GM19238 (cell line): ENCODE data around the gene EFNA4.
A peak's percentile ranks its signal among the peaks of the same experiment; 100 is the strongest.

Experiments used
- DNase-seq: peaks from one replicate; pipeline ENCODE4 v3.0.0; 2011; ENCODE audit warnings: low spot score; ENCODE audit not compliant: insufficient read length

The EFNA4 gene

DNA sequence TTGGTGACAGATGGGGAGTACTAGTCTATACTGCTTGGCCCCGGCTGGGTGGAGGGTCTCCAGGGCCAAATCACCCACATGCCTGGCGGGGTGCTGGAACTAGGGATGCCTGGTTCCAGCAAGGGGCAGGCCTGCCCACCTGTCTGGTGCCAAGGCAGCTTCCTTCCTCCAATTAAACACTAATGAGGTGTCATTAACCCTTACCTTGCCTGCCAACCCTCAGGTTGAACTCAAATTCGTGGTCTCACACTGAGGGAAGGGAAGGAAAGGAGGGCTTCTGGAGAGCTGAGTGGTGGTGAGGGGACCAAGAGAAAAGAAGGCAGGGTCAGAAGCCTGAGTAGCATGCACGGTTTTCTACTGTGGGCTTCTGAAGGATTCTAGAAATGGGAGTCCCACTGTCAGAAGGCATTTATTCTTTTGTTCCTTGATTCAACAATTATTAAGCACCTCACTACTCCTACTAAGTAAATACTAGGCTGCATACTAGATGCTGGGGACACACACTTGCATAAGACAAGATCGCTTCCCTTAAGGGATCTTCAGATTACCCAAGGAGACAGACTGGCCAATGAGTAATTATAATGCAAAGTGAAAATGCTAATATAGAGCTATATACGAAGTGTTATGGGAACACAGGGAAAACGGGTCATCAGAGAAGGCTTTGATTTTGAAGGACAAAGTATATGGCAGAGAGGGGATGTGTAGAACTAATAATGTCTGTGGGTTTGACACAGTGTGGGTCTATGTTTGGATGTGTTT is 9.2 kb downstream of the EFNA4 start:
- DNase-seq, result no peak

DNA sequence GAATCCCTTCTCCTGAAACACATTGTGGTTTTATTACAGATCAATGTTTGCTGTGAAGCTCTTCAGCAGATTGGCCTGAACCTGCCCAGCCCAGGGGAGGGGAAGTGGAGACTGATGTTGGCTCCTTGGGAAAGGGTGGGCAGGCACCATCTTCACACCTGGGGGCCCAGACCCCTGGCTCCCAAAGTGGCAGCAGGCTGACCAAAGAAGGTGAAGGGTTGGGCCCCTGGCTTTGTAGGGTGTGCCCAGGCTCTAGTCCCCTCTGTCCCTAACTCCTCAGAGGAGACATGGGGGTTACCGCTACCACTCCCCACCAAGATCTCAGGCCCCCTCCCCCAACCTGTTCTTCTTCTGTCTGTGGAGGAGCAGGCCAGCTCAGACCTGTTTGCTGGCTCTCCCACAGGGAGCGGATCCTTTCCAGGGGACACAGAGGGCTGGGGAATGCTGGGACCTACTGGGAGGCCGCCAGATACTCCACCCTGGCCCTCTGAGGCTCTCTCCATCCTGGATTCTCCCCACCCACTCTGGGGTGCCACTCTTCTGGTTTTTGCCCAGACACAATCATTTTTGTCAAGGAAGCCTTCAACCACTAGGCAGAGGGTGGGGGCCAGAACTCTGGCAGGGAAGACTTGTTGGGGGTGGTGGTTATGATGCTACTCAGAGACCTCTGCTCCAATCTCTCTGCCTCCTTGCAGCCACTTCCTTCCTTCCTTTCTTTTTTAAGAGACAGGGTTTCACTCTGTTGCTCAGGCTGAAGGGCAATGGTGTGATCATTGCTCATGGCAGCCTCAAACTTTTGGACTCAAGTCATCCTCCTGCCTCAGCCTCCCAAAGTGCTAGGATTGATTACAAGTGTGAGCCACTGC is 10.1 kb downstream of the EFNA4 start:
- DNase-seq, result no peak

DNA sequence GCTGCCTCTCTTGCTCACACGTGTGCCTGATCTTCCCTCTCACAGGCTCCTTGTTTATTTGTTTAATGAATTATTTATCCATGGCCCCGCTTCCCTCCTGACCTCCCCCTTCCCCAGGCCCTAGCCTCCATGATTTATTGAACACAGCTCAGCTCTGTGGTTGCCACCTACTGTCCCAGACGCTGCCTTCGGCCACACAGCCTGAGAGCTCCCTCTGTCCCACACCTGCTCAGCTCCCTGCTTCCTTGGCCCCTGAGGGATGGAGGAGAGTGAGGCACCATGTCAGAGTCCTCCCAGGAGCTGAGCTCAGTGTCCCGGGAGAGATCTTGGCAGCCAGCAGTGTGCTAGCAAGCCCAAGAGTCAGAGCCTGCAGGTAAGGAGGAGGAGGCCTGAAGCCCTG is 12.0 kb downstream of the EFNA4 start:
- DNase-seq, result no peak

DNA sequence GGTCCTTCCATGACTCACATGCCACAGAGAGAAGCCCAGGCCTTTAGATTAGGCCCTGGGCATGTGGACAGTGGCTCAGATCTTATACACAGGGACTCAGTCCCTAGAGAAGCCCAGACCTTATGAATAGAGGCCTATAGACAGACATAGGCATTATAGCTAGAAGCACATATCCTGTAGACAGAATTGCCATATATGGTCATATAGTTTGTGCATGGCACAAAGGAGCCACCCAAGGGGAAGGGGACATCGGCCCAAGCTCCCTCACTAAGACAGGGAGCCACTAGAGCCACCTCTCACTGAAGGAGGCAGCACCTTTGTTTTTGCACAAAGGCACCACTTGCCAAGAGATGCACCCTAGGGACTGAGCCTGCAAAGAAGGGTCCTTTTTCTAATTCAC is 12.8 kb downstream of the EFNA4 start:
- no peak for DNase-seq

DNA sequence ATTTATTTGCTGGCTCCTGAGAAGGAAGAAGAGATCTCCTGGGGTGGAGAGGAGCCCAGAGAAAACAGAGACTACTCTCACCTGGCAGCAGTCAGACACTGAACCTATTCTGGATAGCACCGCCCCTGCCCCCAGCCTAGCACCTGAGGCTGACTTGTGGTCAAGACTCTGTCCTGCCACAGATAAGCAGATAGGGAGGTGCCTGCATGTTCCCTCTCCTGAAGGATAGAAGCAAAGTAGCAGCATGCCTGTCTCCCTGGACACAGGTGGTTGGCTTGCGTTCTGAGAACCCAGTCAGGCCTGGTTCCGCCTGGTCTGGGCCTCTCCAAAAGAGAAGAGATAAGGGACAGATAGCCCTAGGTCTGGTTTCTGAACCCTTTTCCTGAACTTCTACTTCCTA is 13.8 kb downstream of the EFNA4 start:
- no peak for DNase-seq

DNA sequence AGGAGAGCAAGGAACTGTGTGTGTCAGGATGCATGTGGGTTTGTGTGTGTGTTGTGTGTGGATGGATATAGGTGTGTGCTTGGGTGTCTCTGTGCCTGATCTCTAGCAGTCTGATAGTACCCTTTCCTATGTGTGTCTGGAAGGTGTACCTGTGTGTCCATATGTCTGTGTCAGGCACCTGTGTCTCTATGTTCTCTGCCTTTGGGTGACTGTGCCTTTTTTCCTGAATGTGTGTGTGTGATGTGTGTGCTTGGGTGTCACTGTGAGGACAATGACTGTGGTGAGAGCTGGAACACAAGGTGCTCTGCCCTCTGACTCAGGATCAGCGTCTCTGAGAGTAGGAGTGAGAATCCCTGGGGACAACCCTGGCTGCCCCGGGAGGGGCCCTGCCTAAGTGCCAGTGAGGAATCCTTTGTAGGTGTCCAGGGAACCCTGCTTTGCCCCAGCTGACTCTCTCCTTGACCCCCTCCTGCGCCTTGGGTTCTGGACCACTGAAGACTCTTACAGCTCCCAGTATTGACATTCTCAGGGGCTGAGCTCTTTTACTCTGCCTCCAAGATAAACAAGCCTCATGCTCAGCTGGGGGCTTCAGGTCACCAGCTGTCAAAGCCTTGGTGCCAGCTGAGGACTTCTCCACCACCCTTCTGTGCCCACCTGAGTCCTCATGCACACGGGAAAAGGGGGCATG is 14.4 kb downstream of the EFNA4 start:
- DNase-seq, result no peak

DNA sequence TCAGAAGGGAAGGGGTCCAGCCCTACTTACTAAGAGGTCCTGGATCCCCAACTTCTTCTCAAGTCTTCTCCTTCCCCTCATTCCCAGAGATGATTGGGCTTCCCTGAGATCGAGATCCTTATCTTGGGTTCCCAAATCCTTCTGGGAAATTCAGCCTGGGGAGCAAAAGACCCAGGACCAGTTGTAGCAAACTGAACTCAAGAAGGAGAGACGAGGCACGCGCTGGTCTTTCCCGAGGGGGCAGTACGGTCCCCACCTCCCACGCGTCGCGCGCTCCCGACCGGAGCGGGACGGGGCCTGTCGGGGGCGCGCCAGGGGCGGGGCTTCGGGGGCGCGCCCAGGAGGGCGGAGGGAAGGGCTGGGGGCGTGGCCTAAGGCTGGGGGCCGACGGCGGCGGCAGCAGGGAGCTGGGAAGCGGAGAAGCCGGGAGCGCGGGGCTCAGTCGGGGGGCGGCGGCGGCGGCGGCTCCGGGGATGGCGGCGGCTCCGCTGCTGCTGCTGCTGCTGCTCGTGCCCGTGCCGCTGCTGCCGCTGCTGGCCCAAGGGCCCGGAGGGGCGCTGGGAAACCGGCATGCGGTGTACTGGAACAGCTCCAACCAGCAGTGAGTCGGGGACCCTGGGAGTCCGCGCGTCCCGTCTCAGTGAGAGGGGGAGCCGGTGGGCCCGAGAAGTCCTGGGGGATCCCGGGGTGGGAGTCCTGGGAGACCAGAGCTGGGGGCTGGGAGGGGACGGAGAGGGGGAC is 15.1 kb downstream of the EFNA4 start, which contains the start of gene EFNA3:
TSS of gene EFNA3 (plus strand) at position 369 of the 741 bp plus-strand sequence. CDS start at position 474, 105 bp downstream.
- DNase-seq, result peak; percentile 78

DNA sequence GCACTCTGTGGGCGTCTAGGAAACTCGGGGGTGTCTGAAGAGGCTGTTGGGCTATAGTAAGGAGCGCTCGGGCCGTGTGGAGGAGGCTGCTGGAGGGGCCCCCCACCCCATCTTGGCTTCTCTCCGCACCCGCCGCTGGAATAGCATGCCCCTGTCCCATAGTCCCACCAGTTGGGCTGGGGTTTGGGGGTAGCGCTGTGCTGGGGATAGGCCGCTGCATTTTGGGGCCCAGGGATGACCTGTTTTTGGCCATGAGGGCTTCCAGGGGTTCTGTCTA is 15.6 kb downstream of the EFNA4 start:
- no peak for DNase-seq

DNA sequence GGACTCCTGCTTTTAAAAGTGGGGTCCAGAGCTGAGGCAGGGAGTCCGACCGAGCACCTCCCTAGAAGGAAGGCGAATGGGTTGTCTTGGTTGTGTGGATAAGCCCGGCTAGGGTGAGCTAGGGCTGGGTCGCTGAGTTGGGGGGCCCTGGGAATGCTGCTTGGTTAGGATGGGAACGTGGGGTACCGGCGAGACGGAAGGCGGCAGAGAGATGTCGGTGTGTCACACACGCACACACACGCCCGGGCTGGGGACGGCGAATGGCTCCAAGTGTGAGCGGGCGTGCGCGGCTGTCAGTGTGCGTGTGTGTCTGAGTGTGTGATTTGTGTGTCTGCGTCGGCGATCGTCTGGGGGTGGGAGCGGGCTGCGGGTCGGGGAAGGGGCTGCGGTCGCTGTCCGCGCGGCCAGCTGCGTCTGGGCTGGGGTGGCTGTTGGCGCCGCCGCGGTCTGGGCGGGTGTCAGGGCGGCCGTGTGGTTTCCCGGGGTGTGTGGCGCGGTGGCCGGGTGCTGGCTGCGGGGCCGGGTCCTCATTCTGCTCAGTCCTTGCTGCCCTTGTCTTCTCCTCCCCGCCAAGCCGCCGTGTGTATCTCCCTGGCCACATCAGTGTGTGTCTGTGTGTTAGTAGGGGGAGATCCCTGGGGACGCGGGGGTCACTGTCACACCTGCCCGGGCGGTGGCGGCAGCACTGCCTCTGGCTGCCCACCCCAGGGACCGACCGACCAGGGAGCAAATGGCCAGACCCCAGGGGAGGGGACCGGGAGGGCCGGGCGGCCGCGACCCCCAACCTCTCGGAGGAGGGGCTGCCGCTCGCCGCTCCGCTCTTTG is 16.2 kb downstream of the EFNA4 start:
- no peak for DNase-seq

DNA sequence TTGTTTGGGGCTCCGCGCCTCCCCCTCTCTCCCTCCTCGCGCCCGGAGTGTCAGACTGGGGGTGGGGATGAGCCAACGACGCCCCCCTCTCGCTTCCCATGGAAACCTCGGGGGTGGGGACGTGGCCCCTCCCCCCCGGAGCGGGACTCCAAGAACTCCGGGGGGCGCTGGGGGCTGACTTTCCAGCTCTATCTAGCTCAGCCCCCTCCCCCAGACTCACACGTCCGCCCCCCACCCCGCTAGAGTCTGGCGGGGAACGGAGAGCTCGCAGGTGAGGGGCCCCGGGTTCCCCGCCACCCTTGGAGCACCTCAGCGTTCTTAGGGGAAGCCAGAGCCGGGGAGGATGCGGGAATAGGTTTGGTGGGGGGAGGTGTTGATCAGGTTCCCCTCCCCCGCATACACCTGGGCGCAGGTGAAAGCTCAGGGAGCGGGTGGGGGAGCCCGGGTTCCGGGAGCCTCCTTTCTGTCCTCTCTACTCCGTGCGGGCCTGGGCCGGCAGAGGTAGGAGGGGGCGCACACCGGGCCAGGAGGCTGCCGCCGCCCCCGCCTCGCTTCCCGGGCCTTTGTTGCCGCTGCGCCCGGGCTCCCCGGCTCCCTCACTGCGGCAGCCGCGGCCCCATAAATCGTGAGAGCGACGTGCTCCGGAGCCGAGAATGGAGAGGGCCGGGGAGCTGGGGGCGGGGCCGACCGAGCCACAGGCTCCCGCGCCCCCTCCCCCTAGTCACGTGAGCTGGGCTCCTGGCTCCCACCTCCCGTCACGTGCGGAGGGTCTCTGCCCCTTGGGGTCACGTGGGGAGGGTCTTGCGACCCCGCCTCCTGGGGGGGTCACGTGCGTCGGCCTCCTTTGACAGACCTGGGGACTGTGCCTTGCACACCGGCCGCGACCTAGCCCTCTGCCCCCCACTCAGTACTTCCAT is 17.0 kb downstream of the EFNA4 start:
- no peak for DNase-seq

DNA sequence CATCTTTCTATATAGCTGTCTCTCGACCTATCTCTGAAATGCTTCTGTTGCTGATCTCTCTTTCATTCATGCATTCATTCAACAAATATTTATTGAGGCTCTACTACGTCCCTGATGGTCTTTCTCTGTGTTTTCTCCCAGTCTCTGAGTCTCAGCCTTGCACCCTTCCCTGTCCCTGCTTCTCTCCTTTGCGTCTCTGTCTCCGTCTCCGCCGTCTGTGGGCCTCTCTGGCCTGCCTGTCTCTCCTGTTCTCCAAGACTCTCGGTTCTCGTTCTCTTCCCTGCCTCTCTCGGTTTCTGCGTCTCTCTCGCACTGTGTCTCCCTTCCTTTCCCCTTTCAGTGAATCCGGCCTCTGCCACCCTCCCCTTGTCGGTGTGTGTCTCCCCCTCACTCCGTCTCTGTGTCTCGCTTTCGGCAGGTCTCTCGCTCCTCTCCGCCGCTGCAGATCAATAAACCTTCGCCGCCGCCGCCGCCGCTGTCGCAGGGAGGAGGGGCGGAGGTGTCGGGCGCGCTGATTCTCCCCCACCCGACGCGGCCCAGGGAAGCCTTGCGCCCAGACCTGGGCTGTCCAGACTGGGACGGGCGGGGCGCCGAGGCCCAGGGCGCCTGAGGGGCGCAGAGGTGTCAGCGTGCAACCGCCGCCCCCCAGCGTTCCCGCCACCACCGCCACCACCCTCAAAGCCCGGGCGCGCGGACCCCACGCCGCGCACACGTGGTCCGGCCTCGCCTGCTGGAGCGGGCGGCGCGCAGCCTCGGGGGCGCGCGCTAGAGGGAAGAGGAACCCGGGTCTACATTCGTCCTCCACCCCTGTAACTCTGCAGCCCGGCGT is 18.1 kb downstream of the EFNA4 start:
- no peak for DNase-seq

DNA sequence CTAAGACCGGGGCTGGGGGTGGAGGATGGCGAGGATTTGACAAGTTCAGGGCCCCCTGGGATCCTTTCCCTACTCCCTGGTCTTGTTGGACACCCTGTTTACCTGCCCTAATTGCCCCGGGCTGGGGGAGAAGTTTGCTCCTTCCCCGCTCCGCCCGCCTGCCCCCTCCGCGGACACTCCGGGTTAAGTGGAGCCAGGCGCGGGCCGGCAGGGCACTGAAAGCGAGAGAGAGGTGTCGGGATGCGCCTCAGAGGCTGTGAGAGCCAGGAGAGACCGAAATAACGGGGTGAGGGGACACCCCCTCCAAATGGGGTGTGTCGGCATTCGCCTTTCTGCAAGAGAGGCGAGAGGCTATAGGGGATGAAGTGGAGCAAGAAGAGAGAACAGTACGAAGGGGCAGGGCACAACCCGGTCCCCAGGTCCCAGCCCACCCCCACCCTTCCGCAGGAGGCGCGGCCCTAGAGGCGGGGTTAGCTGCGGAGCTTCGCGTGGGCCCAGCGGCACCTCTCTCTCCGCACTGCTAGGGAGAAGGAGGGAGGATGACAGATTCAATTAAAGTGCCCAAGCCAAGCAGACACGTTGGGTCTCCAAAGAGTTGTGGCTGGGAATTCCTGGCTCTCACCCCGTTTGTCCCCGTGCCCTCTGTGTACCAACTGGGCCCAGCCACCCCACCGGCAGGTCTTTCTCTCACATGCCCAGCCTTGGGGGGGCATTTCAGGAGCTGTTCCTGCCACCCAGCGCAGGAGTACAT is 18.9 kb downstream of the EFNA4 start:
- no peak for DNase-seq

DNA sequence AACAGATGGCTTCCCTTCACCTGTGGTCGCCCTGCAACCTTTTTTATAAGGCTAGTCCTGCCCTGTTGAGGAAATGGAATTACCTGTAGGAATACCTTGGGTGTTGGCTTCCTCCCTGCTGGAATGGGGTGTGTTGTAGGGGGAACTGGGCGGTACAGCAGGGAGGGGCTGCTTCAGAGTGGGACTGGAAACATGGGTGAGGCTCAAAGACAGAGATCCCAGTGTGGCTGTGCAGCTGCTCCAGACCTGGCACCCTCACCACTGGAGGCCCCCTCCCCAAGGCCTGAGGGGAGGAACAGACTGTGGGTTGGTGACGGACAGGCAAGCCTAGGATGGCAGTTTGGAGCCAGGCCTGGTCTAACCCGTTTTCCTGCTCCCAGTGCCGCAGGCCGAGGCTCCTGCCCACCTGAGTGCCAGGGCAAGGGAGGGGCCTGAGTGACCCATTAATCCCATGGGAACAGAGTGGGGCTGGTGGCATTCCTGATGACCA is 19.6 kb downstream of the EFNA4 start:
- no peak for DNase-seq

DNA sequence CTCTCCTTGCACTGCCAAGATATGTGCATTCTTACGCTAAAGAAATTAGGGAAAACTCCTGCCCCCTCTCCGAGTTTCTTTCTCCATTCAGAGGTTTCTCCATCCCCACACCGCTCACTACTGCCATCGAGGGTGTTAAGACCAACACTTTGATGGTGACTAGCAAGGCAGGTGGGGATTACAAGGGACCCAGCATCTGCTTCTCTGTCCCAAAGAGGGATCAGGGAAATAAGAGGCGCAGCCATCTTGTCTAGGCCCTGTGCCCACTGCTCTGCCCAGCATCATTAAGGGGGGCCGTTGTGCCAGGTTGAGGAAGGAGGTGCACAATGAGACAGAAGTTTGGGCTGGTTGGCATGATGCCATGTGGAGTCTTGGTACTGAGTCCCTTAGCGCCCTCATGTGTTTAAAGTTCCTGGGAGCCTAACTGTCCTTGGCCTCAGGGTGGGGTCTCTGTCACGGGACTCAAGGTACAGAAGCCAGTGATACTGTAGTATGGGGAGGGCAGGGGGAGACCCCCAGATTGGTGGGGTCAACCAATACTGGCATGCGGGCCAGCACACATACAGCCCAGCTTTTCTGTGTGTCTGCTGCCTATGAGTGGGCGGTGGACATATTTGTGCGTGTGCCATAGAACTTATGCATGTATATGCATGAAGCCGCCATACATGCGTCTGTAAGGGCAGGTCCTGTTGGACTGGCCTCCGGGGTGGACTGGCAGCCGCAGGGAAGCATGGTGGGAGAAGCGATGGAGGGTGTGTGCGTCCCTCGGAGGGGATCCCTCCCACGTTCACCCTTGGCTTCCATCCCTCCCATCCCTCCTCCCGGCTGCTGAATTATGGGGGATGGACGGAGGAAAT is 20.6 kb downstream of the EFNA4 start:
- no peak for DNase-seq

DNA sequence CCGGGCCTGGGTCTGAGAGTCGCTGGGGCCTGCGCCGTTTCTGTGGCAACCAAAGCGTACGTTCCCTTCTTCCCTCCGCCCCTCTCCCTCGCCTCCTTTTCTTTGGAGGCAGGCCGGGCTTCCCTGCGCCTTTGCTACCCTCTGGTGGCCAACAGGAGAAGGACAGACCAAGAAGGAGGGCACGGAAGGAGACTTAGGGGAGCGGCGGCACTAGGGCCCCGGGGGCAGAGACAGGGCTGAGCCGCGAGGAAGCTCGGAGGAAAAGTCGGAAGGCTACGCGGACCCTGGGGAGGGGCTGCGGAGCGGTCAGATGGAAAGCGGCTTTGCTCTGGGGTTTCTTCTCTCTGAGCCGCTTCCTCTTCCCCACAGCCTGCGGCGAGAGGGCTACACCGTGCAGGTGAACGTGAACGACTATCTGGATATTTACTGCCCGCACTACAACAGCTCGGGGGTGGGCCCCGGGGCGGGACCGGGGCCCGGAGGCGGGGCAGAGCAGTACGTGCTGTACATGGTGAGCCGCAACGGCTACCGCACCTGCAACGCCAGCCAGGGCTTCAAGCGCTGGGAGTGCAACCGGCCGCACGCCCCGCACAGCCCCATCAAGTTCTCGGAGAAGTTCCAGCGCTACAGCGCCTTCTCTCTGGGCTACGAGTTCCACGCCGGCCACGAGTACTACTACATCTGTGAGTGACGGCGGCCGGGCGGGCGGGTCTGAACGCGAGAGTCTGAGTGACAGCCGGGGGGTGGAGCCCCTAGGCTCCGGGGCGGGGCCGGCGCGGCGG is 21.4 kb downstream of the EFNA4 start:
- peak; percentile 98 for DNase-seq

DNA sequence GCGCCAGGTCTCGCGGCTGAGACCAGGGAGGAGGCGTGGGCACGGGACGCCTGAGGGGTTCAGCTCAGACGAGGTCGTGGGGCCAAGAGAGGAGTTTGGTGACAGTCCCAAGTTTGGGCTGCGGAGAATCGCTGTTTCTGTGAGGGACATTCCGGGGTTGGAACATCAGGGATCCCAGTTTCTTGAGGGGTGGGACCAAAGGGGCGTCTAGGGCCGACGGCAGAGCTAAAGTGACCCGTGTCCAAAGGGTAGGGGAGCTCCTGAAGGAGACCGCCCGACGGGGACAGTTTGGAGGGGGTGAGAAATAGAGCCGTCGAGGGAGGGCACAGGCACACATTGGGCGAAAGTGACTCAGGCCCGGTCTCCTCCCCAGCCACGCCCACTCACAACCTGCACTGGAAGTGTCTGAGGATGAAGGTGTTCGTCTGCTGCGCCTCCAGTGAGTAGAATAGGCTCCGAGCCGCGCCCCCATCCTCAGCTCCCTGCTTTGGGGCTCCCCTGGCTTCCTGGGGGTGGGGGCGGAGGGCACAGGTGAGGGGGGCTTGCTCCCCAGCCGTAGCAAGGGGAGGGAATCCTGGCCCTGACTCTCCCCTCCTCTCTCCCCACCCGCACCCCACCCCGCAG is 22.1 kb downstream of the EFNA4 start:
- DNase-seq, result no peak
